GM18873 (cell line): Measurements from ENCODE around the gene CD48.

Experiments
- ATAC-seq: cut with Tn5 transposase; IDR thresholded peaks from one replicate; pipeline ENCODE4 v1.9.1; 2021; ENCODE audit warnings: mild to moderate bottlenecking, moderate library complexity, moderate number of reproducible peaks; ENCODE audit not compliant: unreplicated experiment, low FRiP score

CD48 gene, protein sequence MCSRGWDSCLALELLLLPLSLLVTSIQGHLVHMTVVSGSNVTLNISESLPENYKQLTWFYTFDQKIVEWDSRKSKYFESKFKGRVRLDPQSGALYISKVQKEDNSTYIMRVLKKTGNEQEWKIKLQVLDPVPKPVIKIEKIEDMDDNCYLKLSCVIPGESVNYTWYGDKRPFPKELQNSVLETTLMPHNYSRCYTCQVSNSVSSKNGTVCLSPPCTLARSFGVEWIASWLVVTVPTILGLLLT

DNA sequence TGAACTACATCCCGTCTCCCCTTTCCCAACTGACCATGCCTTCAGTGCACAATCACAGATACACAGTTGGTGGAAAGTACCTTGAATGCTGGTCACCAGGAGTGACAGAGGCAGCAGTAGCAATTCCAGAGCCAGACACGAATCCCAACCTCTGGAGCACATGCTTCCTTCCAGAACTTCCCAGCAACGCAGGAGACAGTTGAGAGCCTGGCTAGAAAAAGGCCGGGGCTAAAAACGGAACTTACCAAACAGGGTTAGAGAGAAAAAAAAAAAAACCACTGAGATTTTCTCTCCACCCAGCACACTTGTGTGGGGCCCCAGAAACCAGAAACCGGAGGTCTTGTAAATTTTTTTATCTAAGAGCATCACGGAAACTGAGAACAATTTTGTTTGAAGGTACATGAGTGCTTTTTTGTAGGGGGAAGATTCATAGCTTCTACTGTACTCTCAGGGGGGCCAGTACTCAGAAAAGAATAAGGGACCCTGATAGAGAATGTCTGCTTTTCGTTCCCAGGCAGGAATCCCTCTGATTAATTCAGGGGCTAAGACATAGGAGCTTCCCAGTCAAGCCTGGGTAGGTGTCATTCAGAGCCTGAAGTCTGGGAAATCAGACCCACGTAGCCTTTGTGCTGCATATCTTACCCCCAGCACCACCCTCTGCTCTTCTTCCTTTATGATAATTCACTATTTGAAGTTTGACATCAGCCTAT lies at the start of gene CD48:
TSS of gene CD48 (minus strand) at position 221 of the 710 bp plus-strand sequence. CDS start at position 162, 59 bp downstream.
- no peak for ATAC-seq

DNA sequence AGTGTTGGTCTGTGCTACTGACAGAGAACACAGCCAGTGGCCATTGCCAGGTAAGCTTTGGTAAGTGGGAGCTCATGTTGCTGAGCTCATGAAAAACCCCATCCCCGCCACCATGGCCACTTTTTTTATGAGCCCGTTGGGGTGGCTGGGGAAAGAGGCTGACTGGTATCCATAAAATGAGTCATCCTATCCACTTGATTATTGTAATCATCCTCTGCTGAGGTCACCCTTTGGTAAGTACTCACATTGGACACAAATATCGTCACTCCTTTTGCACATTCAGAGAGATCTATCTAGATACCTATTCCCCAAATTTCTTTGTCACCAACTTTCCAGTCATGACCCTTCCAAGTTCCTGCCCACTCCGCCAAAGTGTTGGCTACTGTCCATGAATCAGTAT lies 49.4 kb upstream of the CD48 start:
- no peak for ATAC-seq

DNA sequence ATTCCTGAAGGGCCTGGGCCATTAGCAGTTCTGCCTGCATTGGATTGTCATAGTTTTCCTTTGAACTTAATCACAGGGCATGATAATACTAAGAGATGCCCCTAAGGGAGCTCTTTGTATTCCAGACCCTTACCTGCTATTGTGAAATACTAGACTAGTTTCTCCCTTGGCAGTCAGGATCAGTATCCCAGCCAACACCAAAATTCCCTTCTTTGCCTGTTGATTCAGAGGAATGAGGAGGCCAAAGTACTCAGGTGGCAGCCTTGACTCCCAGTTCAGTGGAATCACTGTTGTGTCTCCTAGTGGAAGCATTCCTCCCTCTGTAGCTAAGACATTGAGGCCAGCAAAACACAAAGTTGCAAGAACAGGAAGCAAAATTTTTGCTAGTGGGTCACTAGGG lies 48.1 kb upstream of the CD48 start:
- no peak for ATAC-seq

DNA sequence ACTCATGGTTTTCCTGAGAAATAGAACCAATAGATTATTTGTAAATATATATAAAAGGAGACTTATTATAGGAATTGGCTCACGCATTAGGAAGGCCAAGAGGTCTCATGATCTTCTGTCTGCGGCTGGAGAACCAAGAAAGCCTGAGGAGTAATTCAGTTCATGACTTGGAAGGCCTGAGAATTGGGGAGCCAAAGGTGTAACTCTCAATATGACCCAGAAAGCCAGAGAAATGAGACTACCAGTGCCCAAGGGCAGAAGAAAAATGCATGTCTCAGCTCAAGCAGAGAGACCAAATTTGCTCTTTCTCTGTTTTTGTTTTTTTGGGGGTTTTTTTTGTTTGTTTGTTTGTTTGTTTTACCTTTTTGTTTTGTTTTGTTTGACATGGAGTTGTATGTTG lies 46.9 kb upstream of the CD48 start:
- ATAC-seq, result no peak

DNA sequence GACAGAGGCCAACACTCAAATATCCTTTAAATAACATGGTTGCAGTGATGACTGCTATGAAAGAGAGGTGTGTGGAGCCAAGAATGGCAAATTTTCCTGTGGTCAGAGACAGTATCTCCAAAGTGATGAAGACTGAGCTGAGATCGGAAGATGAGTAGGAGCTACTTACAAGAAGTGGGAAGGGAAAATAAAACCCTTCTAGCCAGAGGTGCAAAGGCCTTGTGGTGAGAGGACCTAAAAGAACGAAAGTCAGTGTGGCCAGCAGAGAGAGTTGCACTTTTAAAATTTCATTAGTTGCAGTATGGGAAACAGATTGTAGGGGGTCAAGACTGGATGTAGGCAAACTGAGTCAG lies 45.2 kb upstream of the CD48 start:
- ATAC-seq, result no peak

DNA sequence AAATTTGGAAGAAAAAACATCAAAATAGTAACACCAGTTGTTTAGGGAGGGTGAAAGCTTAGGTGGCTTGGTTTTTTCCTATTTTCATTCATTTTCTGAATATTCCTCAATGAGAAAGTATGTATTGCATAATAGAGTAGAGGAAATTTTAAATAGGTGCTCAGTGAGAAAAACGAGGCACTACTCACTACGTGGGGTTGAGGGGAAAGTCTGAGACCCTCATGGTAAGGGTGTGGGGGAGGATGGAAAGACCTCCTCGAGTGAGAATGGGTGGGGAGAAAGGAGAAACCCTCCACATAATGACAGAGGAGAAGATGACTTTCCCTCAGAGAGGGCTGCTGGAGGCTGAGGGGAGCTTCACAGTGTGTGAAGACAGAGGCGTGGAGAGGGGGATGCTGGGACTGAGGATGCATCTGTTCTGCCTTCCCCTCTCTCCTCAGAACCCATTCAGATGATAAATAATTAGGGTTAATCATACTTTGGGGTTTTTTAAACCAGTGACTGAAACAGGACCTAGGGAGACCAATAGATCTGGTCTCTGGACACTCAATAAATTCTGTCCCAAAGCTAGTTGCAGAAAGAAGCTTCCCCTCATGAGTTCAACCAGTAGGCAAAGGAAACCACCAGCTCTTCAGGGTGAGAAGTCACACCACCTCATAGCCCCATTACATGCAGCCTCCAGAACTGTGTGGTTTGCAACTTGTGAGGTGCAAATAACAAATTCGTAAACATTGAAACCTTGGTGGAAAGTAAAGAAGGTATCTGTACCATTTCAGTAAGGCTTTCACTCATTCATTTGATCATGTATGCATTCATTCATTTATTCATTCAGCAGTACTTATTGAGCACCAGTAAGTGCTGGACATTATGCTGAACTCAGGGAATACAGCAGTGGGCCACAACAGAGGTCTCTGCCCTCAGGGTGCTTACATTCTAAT lies 44.6 kb upstream of the CD48 start:
- ATAC-seq, result no peak

DNA sequence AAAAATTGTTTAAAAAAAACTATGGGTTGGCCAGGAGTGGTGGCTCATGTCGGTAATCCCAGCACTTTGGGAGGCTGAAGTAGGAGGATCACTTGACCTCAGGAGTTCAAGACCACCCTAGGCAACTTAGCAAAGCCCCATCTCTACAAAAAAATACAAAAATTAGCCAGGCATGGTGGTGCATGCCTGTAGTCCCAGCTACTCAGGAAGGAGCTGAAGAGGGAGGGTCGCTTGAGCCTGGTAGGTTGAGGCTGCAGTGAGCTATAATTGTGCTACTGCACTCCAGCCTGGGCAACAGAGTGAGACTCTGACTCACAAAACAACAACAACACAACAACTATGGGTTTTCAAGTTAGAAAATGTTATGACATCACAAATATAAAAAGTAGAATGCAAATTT lies 43.8 kb upstream of the CD48 start:
- no peak for ATAC-seq

DNA sequence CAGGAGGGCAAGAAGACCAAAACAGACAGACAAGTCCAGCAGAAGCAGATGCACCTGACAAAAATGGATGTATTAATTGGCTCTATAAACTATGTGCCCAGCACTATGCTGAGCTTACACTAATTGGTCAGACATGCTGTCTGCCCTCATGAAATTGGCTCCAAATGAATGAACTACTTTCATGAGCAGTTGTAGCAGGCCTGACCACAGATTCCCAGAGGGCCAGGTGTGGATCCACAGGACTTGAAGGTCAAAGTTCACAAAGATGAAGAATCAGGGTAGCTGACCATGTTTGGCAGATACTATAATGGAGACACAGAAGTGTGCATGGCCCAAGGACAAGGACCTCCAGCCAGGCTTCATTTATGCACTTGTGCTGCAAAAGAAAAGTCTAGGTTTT lies 42.0 kb upstream of the CD48 start:
- ATAC-seq, result no peak

DNA sequence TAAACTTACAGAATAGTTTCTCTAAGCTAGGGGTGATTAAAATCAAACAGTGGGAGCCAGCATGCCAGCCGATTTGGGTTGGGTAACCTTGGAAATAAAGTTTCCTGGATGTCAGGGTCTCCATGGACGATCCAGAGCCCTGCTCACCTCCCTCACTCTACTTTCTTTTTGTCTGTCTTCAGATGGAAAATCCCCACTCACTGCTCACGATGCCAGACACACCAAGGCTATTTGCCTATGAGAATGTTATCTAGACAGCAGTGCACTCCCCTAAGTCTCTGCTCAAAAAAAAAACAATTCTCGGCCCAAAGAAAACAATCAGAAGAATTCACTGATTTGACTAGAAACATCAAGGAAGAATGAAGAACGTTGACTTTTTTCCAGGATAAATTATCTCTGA lies 41.3 kb upstream of the CD48 start:
- no peak for ATAC-seq

DNA sequence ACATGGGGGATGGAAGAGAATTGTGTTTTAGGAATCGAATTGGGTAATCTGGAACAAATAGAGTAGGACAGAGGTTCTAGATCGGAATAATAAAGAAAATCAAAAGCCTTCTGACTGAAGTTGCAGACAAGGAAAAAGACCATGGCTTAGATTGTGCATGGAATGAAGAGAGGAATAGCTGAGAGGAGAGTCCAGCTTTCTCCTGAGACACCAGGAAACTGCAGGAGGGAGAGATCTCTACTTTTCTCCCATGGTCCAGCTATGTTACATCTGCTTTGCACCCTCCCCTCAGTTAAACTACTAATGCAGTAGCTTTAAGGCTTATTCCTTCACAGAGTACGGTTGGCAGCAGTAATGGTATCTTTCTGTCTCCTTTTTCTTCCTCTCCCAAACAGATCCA lies 40.8 kb upstream of the CD48 start:
- ATAC-seq, result no peak

DNA sequence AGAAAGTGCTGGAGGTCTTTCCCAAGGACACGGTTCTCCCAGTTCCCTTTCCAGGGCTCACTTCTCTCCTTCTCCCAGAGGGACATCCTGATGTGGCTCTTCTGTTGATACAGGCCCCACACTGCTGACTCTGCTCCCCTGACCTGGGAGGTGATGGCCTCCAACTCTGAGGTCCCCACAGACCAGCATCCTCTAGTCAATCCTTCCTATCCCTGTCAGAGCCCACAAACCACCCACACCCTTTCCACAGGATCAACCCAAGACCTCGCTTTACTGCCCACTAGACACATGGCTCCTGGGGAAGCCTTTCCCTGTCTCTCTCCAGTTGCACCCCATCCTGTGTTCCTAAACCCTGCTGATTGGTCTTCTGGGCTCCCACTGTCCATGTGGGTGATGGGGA lies 39.0 kb upstream of the CD48 start:
- ATAC-seq, result no peak

DNA sequence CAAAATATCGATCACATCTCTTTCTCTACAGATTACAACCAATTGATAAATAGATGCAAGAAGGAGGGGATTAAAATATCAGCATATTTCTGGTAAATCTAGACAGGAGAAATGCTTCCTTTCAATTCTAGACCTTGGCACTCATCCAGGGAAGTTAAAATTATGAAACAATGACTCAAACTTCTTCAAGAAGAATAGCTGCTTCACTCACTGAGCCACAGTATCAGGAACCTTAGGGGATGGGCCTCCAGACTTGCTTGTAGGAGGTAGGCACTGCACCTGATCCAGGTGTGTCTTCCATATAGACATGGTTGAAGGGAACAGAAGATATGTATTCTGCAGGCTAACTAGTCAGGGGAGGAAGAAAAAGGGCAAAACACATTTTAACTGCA lies 37.3 kb upstream of the CD48 start:
- ATAC-seq, result no peak

DNA sequence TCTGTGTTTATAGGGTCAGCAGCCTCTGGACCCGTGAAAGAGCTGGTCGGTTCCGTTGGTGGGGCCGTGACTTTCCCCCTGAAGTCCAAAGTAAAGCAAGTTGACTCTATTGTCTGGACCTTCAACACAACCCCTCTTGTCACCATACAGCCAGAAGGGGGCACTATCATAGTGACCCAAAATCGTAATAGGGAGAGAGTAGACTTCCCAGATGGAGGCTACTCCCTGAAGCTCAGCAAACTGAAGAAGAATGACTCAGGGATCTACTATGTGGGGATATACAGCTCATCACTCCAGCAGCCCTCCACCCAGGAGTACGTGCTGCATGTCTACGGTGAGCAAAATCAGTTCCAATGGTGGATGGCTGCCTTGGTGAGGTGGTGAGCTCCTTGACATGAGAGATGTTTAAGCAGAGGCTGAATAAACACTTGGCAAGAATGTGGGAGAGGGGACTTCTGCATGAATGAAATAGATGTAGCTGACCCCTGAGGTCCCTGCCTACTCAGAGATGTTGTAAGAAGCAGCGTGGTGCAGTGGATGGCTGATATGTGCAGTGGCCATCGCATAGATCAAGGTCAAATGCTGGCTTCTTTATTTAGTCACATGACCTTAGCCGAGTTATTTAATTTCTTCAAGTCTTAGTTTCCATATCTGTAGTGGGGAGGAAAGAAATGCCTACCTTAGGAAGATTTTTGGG lies 36.7 kb upstream of the CD48 start:
- ATAC-seq, result no peak

DNA sequence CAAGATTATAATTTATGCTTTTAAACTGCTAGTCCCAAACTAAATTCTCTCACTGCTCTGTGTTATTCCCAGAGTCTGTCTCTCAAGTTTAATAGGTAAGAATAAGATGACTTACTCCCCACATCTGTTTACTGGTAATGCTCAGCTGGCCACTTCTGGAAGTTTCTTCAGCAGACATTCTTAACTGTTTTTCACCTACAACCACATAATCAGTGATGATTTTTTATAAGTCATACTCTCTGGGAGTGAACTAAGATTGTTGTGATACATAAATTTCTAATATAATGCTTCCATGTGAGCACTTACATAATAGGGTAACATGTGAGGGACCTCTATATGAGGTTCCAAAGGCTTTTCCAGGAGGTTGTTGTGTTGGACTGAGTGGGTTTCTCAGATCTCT lies 36.1 kb upstream of the CD48 start:
- ATAC-seq, result no peak

DNA sequence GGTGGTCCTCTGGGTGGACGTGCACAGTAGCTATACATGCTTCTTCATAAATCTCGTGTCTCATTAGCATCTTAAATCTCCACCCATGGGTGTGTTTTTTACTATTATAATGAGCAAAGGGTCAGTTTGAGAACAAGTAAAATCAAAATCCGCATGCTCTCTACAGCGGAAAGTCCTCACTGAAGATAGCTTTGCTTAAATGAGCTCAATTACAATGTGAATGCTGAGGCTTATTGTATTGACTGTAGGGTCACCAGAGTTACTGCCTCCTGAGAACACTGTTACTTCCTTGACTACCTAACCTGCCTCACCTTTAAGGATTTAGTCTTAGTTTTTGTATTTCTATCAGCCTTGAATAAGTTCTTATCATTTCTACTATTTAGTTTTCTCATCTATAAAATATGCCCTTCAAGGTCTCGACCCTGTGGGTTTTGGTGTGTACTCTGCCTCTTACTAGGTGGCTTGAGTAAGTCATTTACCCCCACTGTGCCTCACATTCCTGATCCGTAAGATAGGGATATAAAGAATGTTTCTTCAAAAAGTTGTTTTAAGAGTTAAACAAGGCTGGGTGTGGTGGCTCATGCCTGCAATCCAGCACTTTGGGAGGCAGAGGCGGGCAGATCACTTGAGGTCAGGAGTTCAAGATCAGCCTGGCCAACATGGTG lies 35.3 kb upstream of the CD48 start:
- ATAC-seq, result no peak

DNA sequence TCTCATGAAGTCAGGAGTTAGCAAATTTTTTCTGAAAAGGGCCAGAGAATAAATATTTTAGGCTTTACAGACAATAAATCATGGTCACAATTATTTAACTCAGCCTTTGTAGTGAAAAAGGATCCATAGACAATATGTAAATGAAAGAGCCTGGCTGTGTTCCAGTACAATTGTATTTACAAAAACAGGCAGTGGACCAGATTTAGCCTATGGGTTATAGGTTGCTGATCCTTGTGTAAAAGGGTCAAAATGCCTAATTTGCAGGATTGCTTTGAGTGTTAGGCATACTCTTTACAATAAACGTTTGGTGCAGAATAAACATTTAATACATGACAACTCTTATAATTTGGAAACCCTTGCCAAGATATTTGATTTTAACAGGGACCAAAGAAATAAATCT lies 33.9 kb upstream of the CD48 start:
- ATAC-seq, result no peak

DNA sequence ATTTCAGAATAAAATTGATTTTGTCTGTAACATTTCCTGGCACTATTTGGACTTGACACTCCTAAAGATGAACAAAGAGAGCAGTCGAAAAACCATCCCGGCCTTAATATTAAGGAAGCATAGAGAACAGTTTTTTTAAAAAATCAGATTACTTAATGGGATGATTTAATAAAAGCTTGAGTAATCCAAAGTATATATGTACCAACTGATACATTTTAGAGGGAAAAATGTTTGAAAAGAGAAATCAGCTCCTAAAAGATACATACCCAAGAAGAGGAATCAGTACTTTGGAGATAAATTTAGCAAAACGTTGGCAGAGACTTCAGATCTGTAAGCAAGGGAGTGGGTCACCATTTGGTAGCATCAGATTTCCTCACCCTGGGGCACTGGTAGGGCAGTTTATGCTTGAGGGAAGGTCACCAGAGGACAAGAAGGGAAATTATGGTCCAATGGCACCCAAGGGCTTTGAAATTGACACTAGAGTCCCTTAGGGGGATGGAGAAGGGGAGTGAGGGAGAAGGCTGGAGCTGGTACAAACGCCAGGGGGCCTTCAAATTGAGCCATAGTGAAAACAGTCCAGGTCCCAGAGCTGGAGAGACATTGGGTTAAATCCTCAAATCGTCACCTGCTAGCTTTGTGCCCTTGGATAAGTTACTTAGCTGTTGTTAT lies 33.4 kb upstream of the CD48 start:
- ATAC-seq, result no peak

DNA sequence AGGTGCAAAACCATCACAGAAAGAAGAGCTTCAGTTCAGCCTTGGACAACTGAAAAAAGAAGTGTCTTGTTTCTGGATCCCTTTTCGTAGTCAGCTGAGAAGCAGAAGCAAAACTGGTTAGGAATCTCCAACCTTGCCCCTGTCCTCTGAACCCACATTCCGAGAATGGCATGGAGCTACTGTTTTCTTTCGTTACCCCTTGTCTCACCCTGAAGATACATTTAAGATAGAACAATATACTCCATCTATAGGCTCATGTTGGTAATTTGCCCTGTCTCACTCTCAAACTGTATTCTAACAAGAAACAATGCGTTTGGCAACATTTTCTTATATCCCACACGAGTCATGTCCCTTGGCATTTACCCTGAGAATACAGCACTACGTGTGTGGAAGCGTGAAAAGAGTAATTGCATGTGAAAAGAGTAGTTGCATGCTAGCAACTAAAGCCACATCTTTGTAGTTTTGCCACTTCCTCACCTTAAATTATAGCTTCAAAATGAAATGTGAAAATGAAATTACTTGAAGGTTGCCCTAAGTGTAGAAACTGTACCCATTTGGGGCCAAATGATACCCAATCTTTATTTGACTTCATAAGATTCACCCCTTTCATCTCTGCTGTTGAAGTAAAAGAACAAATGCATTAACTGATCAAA lies 32.7 kb upstream of the CD48 start:
- no peak for ATAC-seq

DNA sequence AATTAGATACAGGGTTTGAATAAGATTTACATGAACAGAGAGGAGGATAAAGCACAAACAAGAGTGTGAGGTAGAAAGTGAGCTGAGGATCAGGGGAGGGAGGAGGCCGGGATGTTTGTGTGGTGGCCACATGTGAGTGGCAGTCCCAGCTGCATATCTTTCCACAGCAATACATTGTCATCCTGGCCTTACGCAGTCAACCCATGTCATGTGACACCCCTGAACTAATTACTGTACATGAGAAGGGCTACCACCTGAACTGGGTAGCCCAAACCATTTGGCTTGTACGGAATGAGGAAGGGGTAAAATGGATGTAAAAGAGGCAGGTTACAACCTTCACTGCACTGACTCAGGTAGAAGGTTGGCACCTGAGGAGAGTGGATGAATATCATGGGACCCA lies 31.6 kb upstream of the CD48 start:
- no peak for ATAC-seq
